Upper lobe of left lung (tissue), 4 donors: ENCODE results near the gene MEGF11.

Experiments
- EP300 ChIP-seq, 4 donors: sonication (generic); formaldehyde crosslinking; IDR thresholded peaks; one replicate each; pipeline ENCODE4 v1.5.1; 2017; ENCODE audit warnings: antibody characterized with exemption in 4 of 4, control low read depth in 2 of 4
- POLR2A ChIP-seq, 4 donors: fragments of 450-650 bp; IDR thresholded peaks; one replicate each; pipeline ENCODE4 v1.5.1; 2016 to 2017; ENCODE audit warnings: antibody characterized with exemption in 4 of 4, mild to moderate bottlenecking in 2 of 4
- TF ChIP-seq, protein P1 (sequence below), 6 experiments: fragments of 450-650 bp in 4 of 6; fragments of 200-600 bp in 2 of 6; sonication (generic) in 2 of 6; IDR thresholded peaks; one replicate each; pipeline ENCODE4 v1.5.1; 2016 to 2019; ENCODE audit warnings: antibody characterized with exemption in 6 of 6

DNA sequence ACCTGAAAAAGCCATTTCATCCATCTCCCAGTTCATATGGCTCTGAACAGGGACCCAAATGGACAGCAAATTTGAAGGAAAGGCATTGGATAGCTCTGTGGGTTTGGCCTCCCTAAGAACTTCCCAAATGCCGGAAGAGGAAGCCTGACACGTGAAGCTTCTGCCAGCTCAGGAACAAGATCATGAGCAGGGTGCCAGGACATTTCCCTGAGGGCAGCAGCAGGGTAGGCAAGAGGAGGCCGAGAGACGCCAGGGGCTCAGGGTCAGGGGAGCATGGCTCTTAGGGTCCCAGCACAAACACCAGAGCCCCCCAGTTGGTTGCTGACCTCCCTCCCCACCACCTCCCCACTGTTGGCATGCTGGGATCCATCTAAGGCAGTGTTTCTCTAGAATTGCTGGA lies 187.5 kb downstream of the MEGF11 start:
- TF ChIP-seq, protein P1, sequence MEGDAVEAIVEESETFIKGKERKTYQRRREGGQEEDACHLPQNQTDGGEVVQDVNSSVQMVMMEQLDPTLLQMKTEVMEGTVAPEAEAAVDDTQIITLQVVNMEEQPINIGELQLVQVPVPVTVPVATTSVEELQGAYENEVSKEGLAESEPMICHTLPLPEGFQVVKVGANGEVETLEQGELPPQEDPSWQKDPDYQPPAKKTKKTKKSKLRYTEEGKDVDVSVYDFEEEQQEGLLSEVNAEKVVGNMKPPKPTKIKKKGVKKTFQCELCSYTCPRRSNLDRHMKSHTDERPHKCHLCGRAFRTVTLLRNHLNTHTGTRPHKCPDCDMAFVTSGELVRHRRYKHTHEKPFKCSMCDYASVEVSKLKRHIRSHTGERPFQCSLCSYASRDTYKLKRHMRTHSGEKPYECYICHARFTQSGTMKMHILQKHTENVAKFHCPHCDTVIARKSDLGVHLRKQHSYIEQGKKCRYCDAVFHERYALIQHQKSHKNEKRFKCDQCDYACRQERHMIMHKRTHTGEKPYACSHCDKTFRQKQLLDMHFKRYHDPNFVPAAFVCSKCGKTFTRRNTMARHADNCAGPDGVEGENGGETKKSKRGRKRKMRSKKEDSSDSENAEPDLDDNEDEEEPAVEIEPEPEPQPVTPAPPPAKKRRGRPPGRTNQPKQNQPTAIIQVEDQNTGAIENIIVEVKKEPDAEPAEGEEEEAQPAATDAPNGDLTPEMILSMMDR (IDR thresholded peaks at IDR 0.05): no peak
- TF ChIP-seq EP300 (IDR thresholded peaks at IDR 0.05): no peak
- TF ChIP-seq POLR2A (IDR thresholded peaks at IDR 0.05): no peak
